OCI-LY1 (cell line): ENCODE data around the gene TMEM45A.
"Not testable (repeated sequence)": the region's sequence is repeated elsewhere in the genome, so short reads cannot be mapped to it uniquely, and the experiment has no call there.

Source experiments
- EZH2 ChIP-seq: fragments of 200-600 bp; sonication (generic), shearing (Covaris generic); IDR thresholded peaks from 2 replicates; pipeline ENCODE4 v1.8.0; 2017; ENCODE audit warnings: borderline replicate concordance, mixed run types, mild to moderate bottlenecking, antibody characterized with exemption, low read length, moderate library complexity, mixed read lengths
- TF ChIP-seq, protein P1 (sequence below): fragments of 200-600 bp; sonication (generic), shearing (Covaris generic); IDR thresholded peaks from 2 replicates; pipeline ENCODE4 v1.5.1; 2017; ENCODE audit warnings: mild to moderate bottlenecking, antibody characterized with exemption, low read length, moderate library complexity, mixed read lengths

DNA sequence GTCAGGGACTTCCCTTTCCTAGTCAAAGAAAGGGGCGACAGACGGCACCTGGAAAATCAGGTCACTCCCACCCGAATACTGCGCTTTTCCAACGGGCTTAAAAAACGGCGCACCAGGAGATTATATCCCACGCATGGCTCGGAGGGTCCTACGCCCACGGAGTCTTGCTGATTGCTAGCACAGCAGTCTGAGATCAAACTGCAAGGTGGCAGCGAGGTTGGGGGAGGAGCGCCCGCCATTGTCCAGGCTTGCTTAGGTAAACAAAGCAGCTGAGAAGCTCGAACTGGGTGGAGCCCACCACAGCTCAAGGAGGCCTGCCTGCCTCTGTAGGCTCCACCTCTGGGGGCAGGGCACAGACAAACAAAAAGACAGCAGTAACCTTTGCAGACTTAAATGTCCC is 17.4 kb downstream of the TMEM45A start:
- TF ChIP-seq, protein P1, sequence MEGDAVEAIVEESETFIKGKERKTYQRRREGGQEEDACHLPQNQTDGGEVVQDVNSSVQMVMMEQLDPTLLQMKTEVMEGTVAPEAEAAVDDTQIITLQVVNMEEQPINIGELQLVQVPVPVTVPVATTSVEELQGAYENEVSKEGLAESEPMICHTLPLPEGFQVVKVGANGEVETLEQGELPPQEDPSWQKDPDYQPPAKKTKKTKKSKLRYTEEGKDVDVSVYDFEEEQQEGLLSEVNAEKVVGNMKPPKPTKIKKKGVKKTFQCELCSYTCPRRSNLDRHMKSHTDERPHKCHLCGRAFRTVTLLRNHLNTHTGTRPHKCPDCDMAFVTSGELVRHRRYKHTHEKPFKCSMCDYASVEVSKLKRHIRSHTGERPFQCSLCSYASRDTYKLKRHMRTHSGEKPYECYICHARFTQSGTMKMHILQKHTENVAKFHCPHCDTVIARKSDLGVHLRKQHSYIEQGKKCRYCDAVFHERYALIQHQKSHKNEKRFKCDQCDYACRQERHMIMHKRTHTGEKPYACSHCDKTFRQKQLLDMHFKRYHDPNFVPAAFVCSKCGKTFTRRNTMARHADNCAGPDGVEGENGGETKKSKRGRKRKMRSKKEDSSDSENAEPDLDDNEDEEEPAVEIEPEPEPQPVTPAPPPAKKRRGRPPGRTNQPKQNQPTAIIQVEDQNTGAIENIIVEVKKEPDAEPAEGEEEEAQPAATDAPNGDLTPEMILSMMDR, result not testable (repeated sequence)
- not testable (repeated sequence) for TF ChIP-seq EZH2
